ENCODE data around the gene CXCR3. TPM values are rescaled to one million over a fixed set of nuclear protein-coding genes. Genes with fewer than 3 reads are reported as not detected.

CXCR3 gene
- total RNA-seq, 4 donors from 2014 or later, result not detected

- Histone ChIP-seq H3K9me3 (no peaks in the 10 kb centered on the region), H3K27me3 (no peaks in the 10 kb centered on the region), H3K4me1 (no peaks in the 10 kb centered on the region), H3K36me3 (no peaks in the 10 kb centered on the region), H3K27ac (no peak overlapping the region), H3K4me3 (no peak overlapping the region)
- WGBS, 2 donors, result 66 to 76% methylated on average over 9 of the region's 9 CpGs
- TF ChIP-seq POLR2A (IDR thresholded peaks at IDR 0.05), result no peak
- no peak for TF ChIP-seq CTCF (IDR thresholded peaks at IDR 0.05)
- no peak for TF ChIP-seq EP300 (IDR thresholded peaks at IDR 0.05)
- no peak for DNase-seq (ENCODE audit: low spot score in 2 of 2)
Observed at GRCh38 chrX:71636438-71637252, 18.3 kb upstream of the CXCR3 start.

- 81 to 96% methylated on average over 4 to 6 of the region's 6 CpGs for WGBS, 2 donors
- DNase-seq (ENCODE audit: low spot score in 2 of 2), result no peak
- Histone ChIP-seq H3K36me3 (no peaks in the 10 kb centered on the region), H3K4me3 (no peak overlapping the region), H3K27me3 (no peaks in the 10 kb centered on the region), H3K4me1 (no peaks in the 10 kb centered on the region), H3K9me3 (no peaks in the 10 kb centered on the region), H3K27ac (no peak overlapping the region)
- TF ChIP-seq EP300 (IDR thresholded peaks at IDR 0.05), result no peak
- TF ChIP-seq POLR2A (IDR thresholded peaks at IDR 0.05), result no peak
- no peak for TF ChIP-seq CTCF (IDR thresholded peaks at IDR 0.05)
Observed at GRCh38 chrX:71634366-71634765, 16.1 kb upstream of the CXCR3 start.

DNA sequence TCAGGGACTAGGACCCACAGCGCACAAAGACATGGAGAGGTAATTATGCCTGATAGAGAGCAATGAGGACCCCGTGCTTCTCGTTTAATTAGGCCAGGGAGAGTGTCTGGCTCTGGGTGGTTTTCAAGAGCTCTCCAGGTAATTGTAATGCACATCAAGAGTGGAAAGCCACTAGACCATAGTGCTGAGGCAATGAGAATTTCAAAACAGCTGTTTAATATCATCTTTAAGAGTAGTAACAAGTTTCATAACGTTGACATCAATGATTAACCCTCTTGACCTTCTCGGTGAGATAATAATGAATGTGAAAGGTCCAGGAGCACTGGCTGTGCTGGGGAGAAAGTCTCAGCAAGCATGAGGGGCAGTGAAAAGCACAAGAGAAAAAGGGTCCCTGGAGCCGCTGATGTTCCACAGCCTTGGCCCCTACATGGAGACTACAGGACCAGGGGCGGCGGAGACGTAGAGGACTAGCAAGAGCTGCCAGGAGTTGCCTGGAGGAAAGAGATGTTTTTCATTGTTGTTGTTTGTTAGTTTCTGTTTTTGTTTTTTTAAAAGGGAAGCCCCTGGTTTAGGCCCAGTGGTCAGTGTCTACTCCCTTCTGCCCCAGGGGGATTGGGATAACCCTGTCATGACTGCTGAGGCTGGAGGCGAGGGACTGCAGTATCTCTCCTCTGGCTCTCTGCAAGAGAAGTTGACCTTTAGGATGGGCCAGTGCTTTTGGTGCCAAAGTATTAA, 14.8 kb upstream of the CXCR3 start:
- H3K27ac ChIP-seq, result no peak overlapping the region
- 74 to 78% methylated on average over 10 of the region's 10 CpGs for WGBS, 2 donors
- no peaks in the 10 kb centered on the region for H3K4me1 ChIP-seq
- H3K36me3 ChIP-seq, result no peaks in the 10 kb centered on the region
- no peaks in the 10 kb centered on the region for H3K9me3 ChIP-seq
- H3K27me3 ChIP-seq, result no peaks in the 10 kb centered on the region
- DNase-seq (ENCODE audit: low spot score in 2 of 2), result no peak
- TF ChIP-seq CTCF (IDR thresholded peaks at IDR 0.05), result no peak
- H3K4me3 ChIP-seq, result no peak overlapping the region

- Histone ChIP-seq H3K4me1 (no peaks in the 10 kb centered on the region), H3K9me3 (no peaks in the 10 kb centered on the region), H3K27me3 (peaks cover 0 to 8% of the 10 kb centered on the region in 2 donors), H3K27ac (no peak overlapping the region), H3K4me3 (no peak overlapping the region), H3K36me3 (no peaks in the 10 kb centered on the region)
- no peak for DNase-seq (ENCODE audit: low spot score in 2 of 2)
- 84 to 90% methylated on average over 2 of the region's 2 CpGs for WGBS, 2 donors
- no peak for TF ChIP-seq EP300 (IDR thresholded peaks at IDR 0.05)
- no peak for TF ChIP-seq POLR2A (IDR thresholded peaks at IDR 0.05)
- TF ChIP-seq CTCF (IDR thresholded peaks at IDR 0.05), result no peak
Observed at GRCh38 chrX:71629467-71629866, 11.2 kb upstream of the CXCR3 start.
